Right lobe of liver (tissue), 6 donors: ENCODE results near the gene PGM5. TPM values are rescaled to one million over a fixed set of nuclear protein-coding genes. Genes with fewer than 3 reads are reported as not detected.

ENCODE experiments used
- ATAC-seq, 4 donors: fragments of 200-7000 bp; cut with Tn5 transposase; one replicate each; pipeline ENCODE4 v1.9.1; 2020; ENCODE audit warnings: mild to moderate bottlenecking in 4 of 4, moderate library complexity in 4 of 4
- DNase-seq, 3 donors: peaks; one replicate each; pipeline ENCODE4 v3.0.0-alpha.2; 2020
- H3K27ac ChIP-seq, 3 donors: fragments of 200-600 bp; one replicate each; pipeline ENCODE4 v1.8.0; 2022
- H3K27me3 ChIP-seq, 2 donors: fragments of 200-600 bp; one replicate each; pipeline ENCODE4 v1.8.0; 2022
- H3K36me3 ChIP-seq, 4 donors: fragments of 200-600 bp; sonication (generic) in 1 of 4; one replicate each; pipeline versions ENCODE4 v1.5.1 to v1.8.0; 2017 to 2022; ENCODE audit warnings: control low read depth in 1 of 4
- H3K4me1 ChIP-seq, 4 donors: fragments of 200-600 bp; sonication (generic) in 1 of 4; one replicate each; pipeline versions ENCODE4 v1.5.1 to v1.8.0; 2017 to 2022; ENCODE audit warnings: control low read depth in 1 of 4
- H3K4me3 ChIP-seq, 3 donors: fragments of 200-600 bp; one replicate each; pipeline ENCODE4 v1.8.0; 2022
- H3K9me3 ChIP-seq, 4 donors: fragments of 200-600 bp; sonication (generic) in 1 of 4; one replicate each; pipeline versions ENCODE4 v1.5.1 to v1.8.0; 2017 to 2022; ENCODE audit warnings: control low read depth in 1 of 4
- CTCF ChIP-seq, 4 donors: fragments of 200-600 bp in 3 of 4; fragments of 450-650 bp in 1 of 4; IDR thresholded peaks; one replicate each; pipeline versions ENCODE4 v1.5.1 to v1.8.0; 2016 to 2022; ENCODE audit warnings: antibody characterized with exemption in 4 of 4, mild to moderate bottlenecking in 2 of 4
- POLR2A ChIP-seq: fragments of 450-650 bp; IDR thresholded peaks from one replicate; pipeline ENCODE4 v1.6.1; 2017; ENCODE audit warnings: antibody characterized with exemption, mild to moderate bottlenecking
- WGBS: methylation state at CpG from one replicate; pipeline ENCODE4 v1.1.6; 2018; ENCODE audit warnings: low coverage, low lambda C conversion rate; ENCODE audit not compliant: insufficient coverage; ENCODE audit errors: missing lambda C conversion rate; 5-methylcytosine and 5-hydroxymethylcytosine counted together
- intact Hi-C, 2 donors: fragments of 100-400 bp; cut with DNase I; formaldehyde crosslinking; loops; one replicate each; pipeline versions ENCODE4 v1.11.2 to v1.14.1; 2022
- total RNA-seq, 6 experiments: library from RNA; depleted of rRNA in 2 of 6; stranded (reverse); fragments of >200 nt in 2 of 6; fragmentation: NEBNext Ultra II Directional in 3 of 6; extraction: Animal tissue kit (Norgen Biotek cat#: 25700) in 3 of 6; gene quantifications; one replicate each; pipeline versions ENCODE4 v1.1.0 to v1.2.4, GENCODE V29; 2016 to 2023
- donor health status: DM: no; HTN: yes; CAD: no.
- donor health status: DM: no; HTN: no; CAD: no.
- donor health status: DM: no; HTN: no; CAD: no.
- donor health status: DM: no; HTN: yes; CAD: no.
- donor health status: DM: no; HTN: yes; CAD: no.

PGM5 gene
- total RNA-seq, 6 experiments from 2014 or later, result 1.4 to 3.5 (median 2.9) TPM

- H3K27ac ChIP-seq, result no peak overlapping the region
These were observed 177.3 kb downstream of the PGM5 start for GRCh38 chr9:68533678-68534077.

GRCh38 chr9:68536876-68537615 lies 180.6 kb downstream of the PGM5 start:
- DNase-seq (no peak), ATAC-seq (no peak)
- Histone ChIP-seq H3K4me3 (no peak overlapping the region), H3K36me3 (no peaks in the 10 kb centered on the region), H3K9me3 (no peaks in the 10 kb centered on the region), H3K4me1 (peaks cover 0 to 6% (median 0%) of the 10 kb centered on the region in 4 donors), H3K27ac (no peak overlapping the region), H3K27me3 (no peaks in the 10 kb centered on the region)
- 75% methylated on average over 8 of the region's 10 CpGs for WGBS
- intact Hi-C loops, result no loop called here
- no peak for TF ChIP-seq CTCF (IDR thresholded peaks at IDR 0.05)
- no peak for TF ChIP-seq POLR2A

More at GRCh38 chr9:68533678-68534077, 177.3 kb downstream of the PGM5 start:
- DNase-seq (no peak), ATAC-seq (no peak)
- WGBS, result 70% methylated on average over 2 of the region's 3 CpGs
- TF ChIP-seq CTCF (IDR thresholded peaks at IDR 0.05) (no peak), POLR2A (no peak)
- H3K4me3 ChIP-seq, result no peak overlapping the region
- no peaks in the 10 kb centered on the region for H3K9me3 ChIP-seq
- H3K36me3 ChIP-seq, result no peaks in the 10 kb centered on the region
- peaks cover 0 to 12% (median 3%) of the 10 kb centered on the region in 4 donors for H3K4me1 ChIP-seq
- intact Hi-C loops, result no loop called here
- H3K27me3 ChIP-seq, result no peaks in the 10 kb centered on the region

GRCh38 chr9:68537616-68537880 lies 181.1 kb downstream of the PGM5 start:
- H3K27me3 ChIP-seq, result no peaks in the 10 kb centered on the region
- no peaks in the 10 kb centered on the region for H3K9me3 ChIP-seq
- TF ChIP-seq POLR2A (no peak), CTCF (IDR thresholded peaks at IDR 0.05) (no peak)
- ATAC-seq (no peak), DNase-seq (no peak)
- H3K27ac ChIP-seq, result no peak overlapping the region
- H3K36me3 ChIP-seq, result no peaks in the 10 kb centered on the region
- 64% methylated on average over 1 of the region's 1 CpG for WGBS
- intact Hi-C loops, result no loop called here
- H3K4me1 ChIP-seq, result peaks cover 0 to 6% (median 0%) of the 10 kb centered on the region in 4 donors
- no peak overlapping the region for H3K4me3 ChIP-seq

- no peak for ATAC-seq
These were observed 181.8 kb downstream of the PGM5 start for GRCh38 chr9:68538200-68538599.

More at GRCh38 chr9:68538200-68538599, 181.8 kb downstream of the PGM5 start:
- H3K27ac ChIP-seq, result no peak overlapping the region
- TF ChIP-seq CTCF (IDR thresholded peaks at IDR 0.05) (no peak), POLR2A (no peak)
- no peaks in the 10 kb centered on the region for H3K36me3 ChIP-seq
- 80% methylated on average over 1 of the region's 3 CpGs for WGBS
- H3K9me3 ChIP-seq, result no peaks in the 10 kb centered on the region
- peaks cover 0 to 6% (median 0%) of the 10 kb centered on the region in 4 donors for H3K4me1 ChIP-seq
- intact Hi-C loops, result no loop called here
- no peak for DNase-seq
- no peaks in the 10 kb centered on the region for H3K27me3 ChIP-seq
- no peak overlapping the region for H3K4me3 ChIP-seq
